ENCODE data around the gene PRKN. TPM values are rescaled to one million over a fixed set of nuclear protein-coding genes. Genes with fewer than 3 reads are reported as not detected.

The PRKN gene
- total RNA-seq, 1 donor from 2014 or later = 25.5 TPM

- intact Hi-C loops (cut with micrococcal nuclease) = no loop called here
- no peak for TF ChIP-seq CTCF (IDR thresholded peaks at IDR 0.05; ENCODE audit: borderline replicate concordance)
- H3K4me3 ChIP-seq = no peak overlapping the region
These were observed 1205.3 kb downstream of the PRKN start for GRCh38 chr6:161522276-161522675.

GRCh38 chr6:161511447-161512095 is 1216.0 kb downstream of the PRKN start:
- TF ChIP-seq CTCF (IDR thresholded peaks at IDR 0.05; ENCODE audit: borderline replicate concordance) = no peak
- DNase-seq = no peak
- Histone ChIP-seq H3K4me3 (no peak overlapping the region), H3K9me3 (replicated peaks) (no peaks in the 10 kb centered on the region), H3K36me3 (no peaks in the 10 kb centered on the region), H3K27me3 (ENCODE audit: low read depth) (no peaks in the 10 kb centered on the region), H3K27ac (replicated peaks) (no peak overlapping the region), H3K4me1 (peaks cover 9% of the 10 kb centered on the region)
- intact Hi-C loops (cut with micrococcal nuclease) = no loop called here

More at GRCh38 chr6:161522276-161522675, 1205.3 kb downstream of the PRKN start:
- DNase-seq = no peak
- Histone ChIP-seq H3K27me3 (ENCODE audit: low read depth) (no peaks in the 10 kb centered on the region), H3K4me1 (no peaks in the 10 kb centered on the region), H3K9me3 (replicated peaks) (peaks cover 6% of the 10 kb centered on the region), H3K36me3 (no peaks in the 10 kb centered on the region), H3K27ac (replicated peaks) (no peak overlapping the region)

GRCh38 chr6:161508341-161508740 is 1219.2 kb downstream of the PRKN start:
- Histone ChIP-seq H3K27ac (replicated peaks) (no peak overlapping the region), H3K9me3 (replicated peaks) (no peaks in the 10 kb centered on the region), H3K27me3 (ENCODE audit: low read depth) (no peaks in the 10 kb centered on the region), H3K36me3 (no peaks in the 10 kb centered on the region), H3K4me3 (no peak overlapping the region), H3K4me1 (peaks cover 9% of the 10 kb centered on the region)
- intact Hi-C loops (cut with micrococcal nuclease) = no loop called here
- no peak for DNase-seq
- TF ChIP-seq CTCF (IDR thresholded peaks at IDR 0.05; ENCODE audit: borderline replicate concordance) = no peak

GRCh38 chr6:161507375-161507774 is 1220.2 kb downstream of the PRKN start:
- intact Hi-C loops (cut with micrococcal nuclease) = no loop called here
- Histone ChIP-seq H3K4me1 (peaks cover 9% of the 10 kb centered on the region), H3K27ac (replicated peaks) (no peak overlapping the region), H3K9me3 (replicated peaks) (no peaks in the 10 kb centered on the region), H3K27me3 (ENCODE audit: low read depth) (no peaks in the 10 kb centered on the region), H3K4me3 (no peak overlapping the region), H3K36me3 (no peaks in the 10 kb centered on the region)
- no peak for DNase-seq
- no peak for TF ChIP-seq CTCF (IDR thresholded peaks at IDR 0.05; ENCODE audit: borderline replicate concordance)

- H3K36me3 ChIP-seq = no peaks in the 10 kb centered on the region
- DNase-seq = no peak
- no peaks in the 10 kb centered on the region for H3K9me3 ChIP-seq (replicated peaks)
- no peaks in the 10 kb centered on the region for H3K4me1 ChIP-seq
- TF ChIP-seq CTCF (IDR thresholded peaks at IDR 0.05; ENCODE audit: borderline replicate concordance) = no peak
- H3K4me3 ChIP-seq = no peak overlapping the region
- no peak overlapping the region for H3K27ac ChIP-seq (replicated peaks)
- H3K27me3 ChIP-seq (ENCODE audit: low read depth) = no peaks in the 10 kb centered on the region
- intact Hi-C loops (cut with micrococcal nuclease) = no loop called here
These were observed 1224.0 kb downstream of the PRKN start for GRCh38 chr6:161503570-161503969.
